Testis (tissue), 2 donors: ENCODE measurements around the gene RGR.

Experiments used
- CTCF ChIP-seq, 3 experiments: fragments of 450-650 bp in 2 of 3; fragments of 200-600 bp in 1 of 3; sonication (generic) in 1 of 3; IDR thresholded peaks; one replicate each; pipeline ENCODE4 v1.5.1; 2016 to 2019; ENCODE audit warnings: antibody characterized with exemption in 3 of 3, mild to moderate bottlenecking in 2 of 3, moderate library complexity in 1 of 3
- POLR2A ChIP-seq: fragments of 450-650 bp; IDR thresholded peaks from one replicate; pipeline ENCODE4 v1.6.1; 2017; ENCODE audit warnings: antibody characterized with exemption, mild to moderate bottlenecking, moderate library complexity

- no peak for TF ChIP-seq POLR2A
- no peak for TF ChIP-seq CTCF (IDR thresholded peaks at IDR 0.05)
Measured at GRCh38 chr10:84289521-84290200, 44.8 kb downstream of the RGR start.
